HG03196 (cell line): ENCODE measurements around the gene FBXO11.
A peak's percentile ranks its signal among the peaks of the same experiment; 100 is the strongest.
"Not testable (repeated sequence)": the region's sequence is repeated elsewhere in the genome, so short reads cannot be mapped to it uniquely, and the experiment has no call there.

Experiments
- ATAC-seq: cut with Tn5 transposase; IDR thresholded peaks from one replicate; pipeline ENCODE4 v1.9.1; 2021; ENCODE audit not compliant: unreplicated experiment

Gene FBXO11

GRCh38 chr2:47899915-47900816 is 6.1 kb downstream of the FBXO11 start:
- ATAC-seq: no peak

GRCh38 chr2:47897883-47898731 is 8.2 kb downstream of the FBXO11 start:
- ATAC-seq: peak; percentile 49

GRCh38 chr2:47897191-47897882 is 9.0 kb downstream of the FBXO11 start:
- ATAC-seq: not testable (repeated sequence)

GRCh38 chr2:47896450-47896968 is 9.8 kb downstream of the FBXO11 start:
- ATAC-seq: no peak

GRCh38 chr2:47893771-47894170 is 12.5 kb downstream of the FBXO11 start:
- ATAC-seq: no peak

GRCh38 chr2:47892338-47892730 is 14.0 kb downstream of the FBXO11 start:
- ATAC-seq: no peak

- ATAC-seq: no peak
Measured at GRCh38 chr2:47891369-47892337, 14.6 kb downstream of the FBXO11 start.

- no peak for ATAC-seq
Measured at GRCh38 chr2:47890711-47891368, 15.5 kb downstream of the FBXO11 start.

GRCh38 chr2:47888581-47889280 is 17.6 kb downstream of the FBXO11 start:
- no peak for ATAC-seq

- no peak for ATAC-seq
Measured at GRCh38 chr2:47876912-47877311, 29.4 kb downstream of the FBXO11 start.

GRCh38 chr2:47872941-47873340 is 33.4 kb downstream of the FBXO11 start:
- no peak for ATAC-seq

- ATAC-seq: no peak
Measured at GRCh38 chr2:47870641-47871540, 35.4 kb downstream of the FBXO11 start.

GRCh38 chr2:47869859-47870595 is 36.3 kb downstream of the FBXO11 start:
- no peak for ATAC-seq

- ATAC-seq: no peak
Measured at GRCh38 chr2:47868611-47869352, 37.5 kb downstream of the FBXO11 start.

GRCh38 chr2:47867205-47867604 is 39.1 kb downstream of the FBXO11 start:
- no peak for ATAC-seq

GRCh38 chr2:47864566-47864965 is 41.7 kb downstream of the FBXO11 start:
- no peak for ATAC-seq
